GM12878 (cell line): ENCODE results near the gene ARAP3. TPM values are rescaled to one million over a fixed set of nuclear protein-coding genes. Genes with fewer than 3 reads are reported as not detected.
A peak's percentile ranks its signal among the peaks of the same experiment; 100 is the strongest.

Source experiments
- ASH2L ChIP-seq: fragments of 300-600, 200-600 bp; sonication (generic); IDR thresholded peaks from 2 replicates; pipeline ENCODE4 v1.6.1; 2017; ENCODE audit warnings: low read depth, mild to moderate bottlenecking, borderline replicate concordance
- ATF3 ChIP-seq: IDR thresholded peaks from 2 replicates; pipeline ENCODE4 v1.6.1; 2011; ENCODE audit warnings: low read depth, mild to moderate bottlenecking, low read length, moderate library complexity, borderline replicate concordance; ENCODE audit errors: extremely low read depth
- CBX5 ChIP-seq: sonication (generic); IDR thresholded peaks from 2 replicates; pipeline ENCODE4 v1.6.1; 2016; ENCODE audit warnings: low read depth, moderate library complexity, mild to moderate bottlenecking, inconsistent platforms
- E2F8 ChIP-seq: fragments of 450-650 bp; IDR thresholded peaks from 2 replicates; pipeline ENCODE4 v1.6.1; 2018; ENCODE audit warnings: mild to moderate bottlenecking, low read depth, moderate library complexity; ENCODE audit not compliant: partially characterized antibody
- GATAD2B ChIP-seq: fragments of 450-650 bp; conservative IDR thresholded peaks from 2 replicates; pipeline ENCODE4 v1.6.1; 2017; ENCODE audit warnings: low read depth, mild to moderate bottlenecking, moderate library complexity
- IKZF2 ChIP-seq, 2 experiments: fragments of 450-650 bp; IDR thresholded peaks; 2 replicates each; pipeline ENCODE4 v1.6.1; 2017; ENCODE audit warnings: mild to moderate bottlenecking in 2 of 2, moderate library complexity in 2 of 2
- MEF2A ChIP-seq: IDR thresholded peaks from 2 replicates; pipeline ENCODE4 v1.6.1; 2011; ENCODE audit warnings: low read depth, mild to moderate bottlenecking, low read length, moderate library complexity; ENCODE audit not compliant: insufficient read depth
- MLLT1 ChIP-seq: fragments of 450-650 bp; IDR thresholded peaks from 2 replicates; pipeline ENCODE4 v1.6.1; 2016; ENCODE audit warnings: mild to moderate bottlenecking
- NFIC ChIP-seq: IDR thresholded peaks from 2 replicates; pipeline ENCODE4 v1.6.1; 2012; ENCODE audit warnings: low read depth, mild to moderate bottlenecking, inconsistent platforms, low read length, moderate library complexity
- NFYB ChIP-seq: IDR thresholded peaks from 2 replicates; pipeline ENCODE4 v1.6.1; 2011; ENCODE audit warnings: low read depth, mild to moderate bottlenecking, low read length, improper control_type of control experiment, moderate library complexity; ENCODE audit not compliant: insufficient read depth
- RB1 ChIP-seq: fragments of 450-650 bp; formaldehyde crosslinking; IDR thresholded peaks from 2 replicates; pipeline ENCODE4 v1.6.1; 2017; ENCODE audit warnings: mild to moderate bottlenecking, borderline replicate concordance
- RBBP5 ChIP-seq: fragments of 200-600 bp; sonication (generic); conservative IDR thresholded peaks from 2 replicates; pipeline ENCODE4 v1.6.1; 2016
- REST ChIP-seq: IDR thresholded peaks from 2 replicates; pipeline ENCODE4 v1.6.1; 2012; ENCODE audit warnings: mild to moderate bottlenecking, low read depth, low read length
- SIX5 ChIP-seq: IDR thresholded peaks from 2 replicates; pipeline ENCODE4 v1.6.1; 2011; ENCODE audit warnings: mild to moderate bottlenecking, low read depth, low read length, moderate library complexity; ENCODE audit not compliant: severe bottlenecking
- STAT1 ChIP-seq: fragments of 450-650 bp; conservative IDR thresholded peaks from 2 replicates; pipeline ENCODE4 v1.6.1; 2014; ENCODE audit warnings: antibody characterized with exemption, mild to moderate bottlenecking
- SUPT20H ChIP-seq: IDR thresholded peaks from 2 replicates; pipeline ENCODE4 v1.6.1; 2011; ENCODE audit warnings: low read depth, mild to moderate bottlenecking, low read length, moderate library complexity, borderline replicate concordance; ENCODE audit not compliant: control insufficient read depth
- TCF12 ChIP-seq: IDR thresholded peaks from 2 replicates; pipeline ENCODE4 v1.6.1; 2011; ENCODE audit warnings: low read depth, mild to moderate bottlenecking, low read length
- WRNIP1 ChIP-seq: IDR thresholded peaks from 2 replicates; pipeline ENCODE4 v1.6.1; 2011; ENCODE audit warnings: low read depth, low read length, improper control_type of control experiment, borderline replicate concordance
- ZNF207 ChIP-seq: fragments of 450-650 bp; IDR thresholded peaks from 2 replicates; pipeline ENCODE4 v1.6.1; 2014; ENCODE audit warnings: antibody characterized with exemption, mild to moderate bottlenecking, borderline replicate concordance
- ZNF384 ChIP-seq: IDR thresholded peaks from 2 replicates; pipeline ENCODE4 v1.6.1; 2012; ENCODE audit warnings: low read depth, mild to moderate bottlenecking, low read length, improper control_type of control experiment, borderline replicate concordance
- ZNF622 ChIP-seq: fragments of 450-650 bp; IDR thresholded peaks from 2 replicates; pipeline ENCODE4 v1.6.1; 2017; ENCODE audit warnings: mild to moderate bottlenecking, inconsistent platforms
- polyA plus RNA-seq, 11 experiments: library from polyadenylated mRNA; depleted of rRNA in 4 of 11; unstranded in 6 of 11; stranded (reverse) in 5 of 11; fragments of >200 nt; fragmentation: Nextera tagmentation in 4 of 11; fragmentation: Illumina TruSeq in 1 of 11; extraction: Ambion mirVana in 4 of 11; extraction: Trizol in 1 of 11; gene quantifications; 1 replicate in 1 of 11; 2 replicates in 10 of 11; pipeline versions ENCODE4 v1.2.1 to v1.2.3, GENCODE V29; 2011 to 2016; ENCODE audit warnings: inconsistent platforms in 2 of 11, missing spikeins in 2 of 11, low read depth in 1 of 11
- total RNA-seq, 4 experiments: library from RNA; depleted of rRNA in 3 of 4; stranded (reverse); fragments of >200 nt in 3 of 4; fragmentation: Illumina TruSeq in 1 of 4; extraction: Trizol in 1 of 4; gene quantifications; 2 replicates each; pipeline versions ENCODE4 v1.2.1 to v1.2.3, GENCODE V29; 2013 to 2021

Gene ARAP3
- total and polyA plus RNA-seq, 10 of the 15 experiments (the other 5 are each of a cell fraction or from before 2014, with no cell fraction given): 0.01 to 0.08 TPM; not detected in 8

GRCh38 chr5:141618804-141619554 lies 63.1 kb downstream of the ARAP3 start, which contains the start of gene DIAPH1 (continued):
- TF ChIP-seq REST (no peak), ZNF207 (peak; percentile 97), WRNIP1 (no peak), CBX5 (peak; percentile 87; the same call in 1 of the 2 replicates), MLLT1 (0 out of 2 replicates have a peak, but pooled peaks have one; percentile 28), IKZF2 (IDR thresholded peaks at IDR 0.05) (no peak; a peak in 1 of 4 replicates), ATF3 (peak; percentile 73; the same call in 1 of the 2 replicates), GATAD2B (peak; percentile 88; the same call in 1 of the 2 replicates), RBBP5 (no peak), STAT1 (0 out of 2 replicates have a peak, but pooled peaks have one; percentile 65), ZNF384 (no peak), NFIC (no peak), ZNF622 (no peak), ASH2L (no peak), E2F8 (no peak), RB1 (peak; percentile 93; the same call in 1 of the 2 replicates), NFYB (peak; percentile 45; the same call in 1 of the 2 replicates), MEF2A (peak; percentile 88), SUPT20H (no peak), SIX5 (peak; percentile 69), TCF12 (0 out of 2 replicates have a peak, but pooled peaks have one; percentile 38)
